ENCODE measurements around the gene TAF13.
A peak's percentile ranks its signal among the peaks of the same experiment; 100 is the strongest.
"Not testable (repeated sequence)": the region's sequence is repeated elsewhere in the genome, so short reads cannot be mapped to it uniquely, and the experiment has no call there.

The TAF13 gene

GRCh38 chr1:109045595-109045994 lies 30.2 kb downstream of the TAF13 start:
- no peak for DNase-seq

- peak; percentile 96 for DNase-seq
Measured at GRCh38 chr1:109041621-109042468, 34.0 kb downstream of the TAF13 start, which contains the start of gene WDR47. WDR47 (minus strand) TSS chr1:109042102; CDS start chr1:109023512, 18,590 bp downstream.

- peak; percentile 42 for DNase-seq
Measured at GRCh38 chr1:109040989-109041620, 34.7 kb downstream of the TAF13 start.

GRCh38 chr1:109040627-109040988 lies 35.2 kb downstream of the TAF13 start:
- no peak for DNase-seq

GRCh38 chr1:109034382-109034781 lies 41.4 kb downstream of the TAF13 start:
- DNase-seq: no peak

- DNase-seq: not testable (repeated sequence)
Measured at GRCh38 chr1:109029493-109029892, 46.3 kb downstream of the TAF13 start.

GRCh38 chr1:109027841-109028240 lies 48.0 kb downstream of the TAF13 start:
- no peak for DNase-seq

GRCh38 chr1:109025694-109026093 lies 50.1 kb downstream of the TAF13 start:
- DNase-seq: no peak

GRCh38 chr1:109024646-109025045 lies 51.2 kb downstream of the TAF13 start:
- no peak for DNase-seq

- no peak for DNase-seq
Measured at GRCh38 chr1:109020693-109021257, 55.0 kb downstream of the TAF13 start.

GRCh38 chr1:109017719-109018118 lies 58.1 kb downstream of the TAF13 start:
- DNase-seq: not testable (repeated sequence)

- DNase-seq: no peak
Measured at GRCh38 chr1:109017134-109017533, 58.7 kb downstream of the TAF13 start.
